Gastrocnemius medialis (tissue), 4 donors: Measurements from ENCODE around the gene CCDC38.

Experiments
- CTCF ChIP-seq, 5 experiments: fragments of 450-650 bp in 3 of 5; fragments of 200-600 bp in 2 of 5; sonication (generic) in 2 of 5; IDR thresholded peaks in 4 of 5; conservative IDR thresholded peaks in 1 of 5; 1 replicate in 4 of 5; 2 replicates in 1 of 5; pipeline ENCODE4 v1.5.1; 2016 to 2019; ENCODE audit warnings: antibody characterized with exemption in 5 of 5, mild to moderate bottlenecking in 3 of 5, moderate library complexity in 3 of 5
- POLR2A ChIP-seq, 2 donors: fragments of 450-650 bp; IDR thresholded peaks; one replicate each; pipeline ENCODE4 v1.6.1; 2017; ENCODE audit warnings: antibody characterized with exemption in 2 of 2, mild to moderate bottlenecking in 2 of 2, moderate library complexity in 2 of 2

DNA sequence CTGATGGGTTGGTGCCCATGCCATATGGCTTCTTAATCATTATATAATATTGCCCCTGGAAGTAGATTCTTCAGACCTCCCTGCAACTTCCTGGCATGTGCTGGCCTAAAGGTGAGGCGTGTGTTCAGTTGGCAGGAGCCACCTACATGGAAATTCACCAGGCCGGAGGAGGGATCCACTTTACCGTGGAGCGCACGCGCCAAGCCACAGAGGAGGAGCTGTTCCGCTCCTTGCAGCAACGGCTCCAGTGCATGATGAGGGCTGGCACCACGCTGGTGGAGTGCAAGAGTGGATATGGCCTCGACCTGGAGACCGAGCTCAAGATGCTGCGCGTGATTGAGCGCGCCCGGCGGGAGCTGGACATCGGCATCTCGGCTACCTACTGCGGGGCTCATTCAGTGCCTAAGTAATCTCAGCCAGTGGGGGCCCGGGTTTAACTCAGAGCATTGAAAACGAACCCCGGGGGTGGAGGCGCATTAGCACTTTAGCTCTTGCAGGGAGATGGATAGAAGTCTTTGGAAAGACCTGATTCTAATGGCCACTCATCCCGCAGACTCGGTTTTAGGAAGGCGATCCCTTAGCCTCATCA is 14.2 kb upstream of the CCDC38 start:
- TF ChIP-seq POLR2A (IDR thresholded peaks at IDR 0.05) (no peak), CTCF (IDR thresholded peaks at IDR 0.05 in 4 of 5, conservative IDR thresholded peaks at IDR 0.05 in 1 of 5) (no peak)
